Measurements from ENCODE around the gene CCM2. TPM values are rescaled to one million over a fixed set of nuclear protein-coding genes. Genes with fewer than 3 reads are reported as not detected.

The CCM2 gene
- total RNA-seq, 2 experiments from 2014 or later = 72.3 to 77.5 TPM

- TF ChIP-seq, protein P1, sequence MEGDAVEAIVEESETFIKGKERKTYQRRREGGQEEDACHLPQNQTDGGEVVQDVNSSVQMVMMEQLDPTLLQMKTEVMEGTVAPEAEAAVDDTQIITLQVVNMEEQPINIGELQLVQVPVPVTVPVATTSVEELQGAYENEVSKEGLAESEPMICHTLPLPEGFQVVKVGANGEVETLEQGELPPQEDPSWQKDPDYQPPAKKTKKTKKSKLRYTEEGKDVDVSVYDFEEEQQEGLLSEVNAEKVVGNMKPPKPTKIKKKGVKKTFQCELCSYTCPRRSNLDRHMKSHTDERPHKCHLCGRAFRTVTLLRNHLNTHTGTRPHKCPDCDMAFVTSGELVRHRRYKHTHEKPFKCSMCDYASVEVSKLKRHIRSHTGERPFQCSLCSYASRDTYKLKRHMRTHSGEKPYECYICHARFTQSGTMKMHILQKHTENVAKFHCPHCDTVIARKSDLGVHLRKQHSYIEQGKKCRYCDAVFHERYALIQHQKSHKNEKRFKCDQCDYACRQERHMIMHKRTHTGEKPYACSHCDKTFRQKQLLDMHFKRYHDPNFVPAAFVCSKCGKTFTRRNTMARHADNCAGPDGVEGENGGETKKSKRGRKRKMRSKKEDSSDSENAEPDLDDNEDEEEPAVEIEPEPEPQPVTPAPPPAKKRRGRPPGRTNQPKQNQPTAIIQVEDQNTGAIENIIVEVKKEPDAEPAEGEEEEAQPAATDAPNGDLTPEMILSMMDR (IDR thresholded peaks at IDR 0.05) = no peak
- no peaks in the 10 kb centered on the region for H3K9me3 Mint-ChIP-seq
- H3K4me1 Mint-ChIP-seq (ENCODE audit: low read depth) = peaks cover 7% of the 10 kb centered on the region
- peak; percentile 16 for DNase-seq
- peak overlapping the region; percentile 66 for H3K27ac Mint-ChIP-seq
- intact Hi-C loops (cut with micrococcal nuclease) = no loop called here
- ChIA-PET POLR2A (interaction anchor here (0.6 to 11.6 kb wide), 9 partner anchors 10 to 196 kb away, joined by 3 to 317 read pairs (median 3); partner anchors contain the start of genes CCM2 and MYO1G), CTCF (interaction anchor here (3.1 kb wide), 1 partner anchor 8 kb away, joined by 19 read pairs; no protein-coding TSS in a partner anchor)
- H3K36me3 Mint-ChIP-seq (ENCODE audit: low read depth) = peaks cover 62% of the 10 kb centered on the region
- H3K27me3 Mint-ChIP-seq = no peaks in the 10 kb centered on the region
- no peak overlapping the region for H3K4me3 Mint-ChIP-seq
- ATAC-seq = no peak
Observed at GRCh38 chr7:44965441-44965903, 34.5 kb upstream of the CCM2 start.

- no peak overlapping the region for H3K4me3 Mint-ChIP-seq
- intact Hi-C loops (cut with micrococcal nuclease) = no loop called here
- peaks cover 5% of the 10 kb centered on the region for H3K4me1 Mint-ChIP-seq (ENCODE audit: low read depth)
- no peaks in the 10 kb centered on the region for H3K9me3 Mint-ChIP-seq
- CTCF ChIA-PET = interaction anchor here (3.1 kb wide), 1 partner anchor 8 kb away, joined by 19 read pairs; no protein-coding TSS in a partner anchor
- H3K27ac Mint-ChIP-seq = no peak overlapping the region
- H3K36me3 Mint-ChIP-seq (ENCODE audit: low read depth) = peaks cover 66% of the 10 kb centered on the region
- TF ChIP-seq, protein P1 (IDR thresholded peaks at IDR 0.05) = no peak
- H3K27me3 Mint-ChIP-seq = no peaks in the 10 kb centered on the region
- ATAC-seq (no peak), DNase-seq (peak; percentile 29)
- POLR2A ChIA-PET = interaction anchor here (0.6 to 11.6 kb wide), 8 partner anchors 10 to 196 kb away, joined by 3 to 317 read pairs (median 5); partner anchors contain the start of genes CCM2 and MYO1G
Observed at GRCh38 chr7:44965937-44966730, 33.9 kb upstream of the CCM2 start.

DNA sequence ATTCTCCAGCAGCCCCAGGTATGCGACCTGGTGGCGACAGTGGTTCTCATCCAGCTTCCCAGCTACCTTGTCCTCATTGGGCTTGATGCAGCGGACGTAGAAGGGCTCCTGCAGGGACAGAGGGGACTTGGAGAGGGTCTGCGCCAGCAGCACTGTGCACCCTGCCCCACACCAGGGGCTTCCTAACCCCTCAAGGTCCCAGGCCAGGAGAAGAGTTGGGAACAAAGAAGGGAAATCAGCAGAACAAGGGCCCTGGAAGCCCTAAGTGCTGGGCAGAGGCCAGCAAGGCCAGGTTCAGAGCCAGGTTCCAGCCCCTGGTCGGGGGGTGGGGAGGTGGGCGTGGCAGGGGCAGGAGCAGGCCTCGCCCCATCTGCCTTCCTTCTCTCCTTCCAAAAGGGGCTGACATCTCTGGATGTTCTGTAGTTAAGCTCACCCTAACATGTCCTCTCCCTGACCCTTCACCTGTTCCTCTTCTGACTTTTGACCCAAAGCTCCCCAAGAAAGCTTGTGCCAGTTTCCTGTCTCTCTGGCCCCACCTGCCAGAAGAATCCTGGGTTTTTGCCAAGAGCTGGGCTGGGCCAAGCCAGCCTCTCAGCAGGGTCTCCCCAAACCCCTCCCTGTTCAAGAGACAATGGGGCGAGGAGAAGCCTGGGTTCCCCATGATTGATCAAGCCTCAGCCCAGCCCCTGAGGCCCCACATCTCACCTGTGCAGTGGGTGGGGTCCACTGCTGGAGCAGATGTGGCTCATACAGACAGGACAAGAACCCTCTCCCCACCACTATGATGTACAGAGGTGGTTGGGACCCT, 33.1 kb upstream of the CCM2 start:
- POLR2A ChIA-PET = interaction anchor here (1.5 to 11.6 kb wide), 3 partner anchors 10 to 23 kb away, joined by 4 to 317 read pairs (median 30); partner anchors contain the start of gene MYO1G
- Mint-ChIP-seq H3K27ac (no peak overlapping the region), H3K36me3 (ENCODE audit: low read depth) (peaks cover 73% of the 10 kb centered on the region), H3K4me3 (no peak overlapping the region), H3K4me1 (ENCODE audit: low read depth) (peaks cover 9% of the 10 kb centered on the region), H3K27me3 (no peaks in the 10 kb centered on the region), H3K9me3 (no peaks in the 10 kb centered on the region)
- no peak for ATAC-seq
- peak; percentile 9 for DNase-seq
- intact Hi-C loops (cut with micrococcal nuclease) = no loop called here
- TF ChIP-seq, protein P1 (IDR thresholded peaks at IDR 0.05) = no peak
- CTCF ChIA-PET = no interaction called here

DNA sequence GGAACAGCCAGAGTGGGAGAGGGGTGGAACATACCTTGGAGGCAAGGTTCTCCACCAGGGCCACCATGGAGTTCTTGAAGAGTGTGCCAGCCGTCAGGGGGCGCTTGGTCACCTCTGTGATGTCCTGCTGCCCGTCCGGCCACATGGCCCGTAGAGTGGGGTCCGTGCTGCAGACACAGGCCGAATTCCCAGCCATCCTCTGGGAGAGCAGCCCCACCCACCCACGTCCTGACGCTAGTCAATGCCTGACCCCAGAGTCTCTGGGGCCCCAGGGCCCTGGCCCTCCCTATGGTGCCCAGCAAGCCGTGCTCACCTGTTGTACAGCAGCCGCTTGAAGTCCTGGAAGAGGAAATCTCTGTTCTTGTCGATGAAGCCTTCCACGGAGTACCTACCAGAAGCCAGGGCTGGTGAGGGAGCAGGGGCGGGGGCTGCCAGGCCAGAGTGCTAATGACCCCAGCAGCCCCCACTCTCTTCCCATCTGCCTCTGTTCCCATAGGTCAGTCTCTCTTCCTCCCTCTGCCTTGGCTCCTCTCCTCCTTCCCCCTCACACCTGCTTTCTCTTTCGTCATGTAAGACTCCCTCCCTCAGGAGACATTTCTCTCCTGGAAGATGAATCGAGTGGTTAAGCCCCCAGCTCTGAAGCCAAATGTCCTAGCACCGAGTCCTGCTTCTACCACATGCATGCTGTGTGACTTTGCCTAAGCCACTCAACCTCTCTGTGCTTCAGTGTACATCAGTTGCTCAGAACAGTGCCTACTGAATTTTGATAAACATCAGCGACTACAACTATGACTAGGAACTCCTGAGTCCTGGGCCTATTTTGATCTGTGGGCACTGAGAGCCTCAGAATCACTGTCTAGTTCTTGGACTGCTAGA, 32.2 kb upstream of the CCM2 start:
- POLR2A ChIA-PET = interaction anchor here (1.4 to 11.6 kb wide), 4 partner anchors 9 to 23 kb away, joined by 4 to 317 read pairs (median 17); partner anchors contain the start of gene MYO1G
- TF ChIP-seq, protein P1 (IDR thresholded peaks at IDR 0.05) = no peak
- peak; percentile 10 for DNase-seq
- CTCF ChIA-PET = no interaction called here
- ATAC-seq = no peak
- H3K4me3 Mint-ChIP-seq = no peak overlapping the region
- intact Hi-C loops (cut with micrococcal nuclease) = no loop called here
- peaks cover 81% of the 10 kb centered on the region for H3K36me3 Mint-ChIP-seq (ENCODE audit: low read depth)
- H3K4me1 Mint-ChIP-seq (ENCODE audit: low read depth) = peaks cover 12% of the 10 kb centered on the region
- no peaks in the 10 kb centered on the region for H3K9me3 Mint-ChIP-seq
- H3K27ac Mint-ChIP-seq = peak overlapping the region; percentile 56
- no peaks in the 10 kb centered on the region for H3K27me3 Mint-ChIP-seq

Data from activated CD8-positive, alpha-beta T cell treated with anti-CD3 and anti-CD28 coated beads for 36 hours (primary cell).